GM23338 (cell line): ENCODE results near the gene SLC13A3. TPM values are rescaled to one million over a fixed set of nuclear protein-coding genes. Genes with fewer than 3 reads are reported as not detected.
A peak's percentile ranks its signal among the peaks of the same experiment; 100 is the strongest.

ENCODE experiments used
- ATAC-seq: fragments of 200-7000 bp; cut with Tn5 transposase; 3 replicates; pipeline ENCODE4 v1.9.1; 2020
- DNase-seq: peaks from one replicate; pipeline ENCODE4 v3.0.0-alpha.2; 2015; ENCODE audit warnings: low spot score
- H2AFZ ChIP-seq: fragments of 200-600 bp; sonication (generic); 2 replicates; pipeline ENCODE4 v1.8.0; 2016; ENCODE audit warnings: antibody characterized with exemption, mild to moderate bottlenecking, moderate library complexity
- H3F3A ChIP-seq: fragments of 200-600 bp; sonication (generic); replicated peaks from 2 replicates; pipeline ENCODE4 v1.8.0; 2017; ENCODE audit warnings: antibody characterized with exemption, mixed run types, low read depth
- H3K27ac ChIP-seq: fragments of 200-600 bp; sonication (generic); 2 replicates; pipeline ENCODE4 v1.6.1; 2016; ENCODE audit warnings: low read depth
- H3K27me3 ChIP-seq: fragments of 200-600 bp; sonication (generic); 2 replicates; pipeline ENCODE4 v1.8.0; 2016; ENCODE audit warnings: mild to moderate bottlenecking, mixed run types, moderate library complexity; ENCODE audit not compliant: insufficient read depth
- H3K36me3 ChIP-seq: fragments of 200-600 bp; sonication (generic); 2 replicates; pipeline ENCODE4 v1.8.0; 2016; ENCODE audit warnings: mild to moderate bottlenecking; ENCODE audit not compliant: insufficient read depth
- H3K4me1 ChIP-seq: fragments of 200-600 bp; sonication (generic); 2 replicates; pipeline ENCODE4 v1.8.0; 2016; ENCODE audit warnings: mild to moderate bottlenecking, moderate library complexity; ENCODE audit not compliant: insufficient read depth
- H3K4me2 ChIP-seq: fragments of 200-600 bp; sonication (generic); 2 replicates; pipeline ENCODE4 v1.7.1; 2017; ENCODE audit warnings: mixed run types
- H3K4me3 ChIP-seq: fragments of 200-600 bp; sonication (generic); 2 replicates; pipeline ENCODE4 v1.6.1; 2016; ENCODE audit warnings: mixed run types
- H3K79me2 ChIP-seq: fragments of 200-600 bp; sonication (generic); replicated peaks from 2 replicates; pipeline ENCODE4 v1.8.0; 2017; ENCODE audit warnings: mild to moderate bottlenecking; ENCODE audit not compliant: insufficient read depth
- H3K9me2 ChIP-seq: fragments of 200-600 bp; sonication (generic); 2 replicates; pipeline ENCODE4 v1.8.0; 2017; ENCODE audit not compliant: insufficient read depth
- H4K20me1 ChIP-seq: fragments of 200-600 bp; sonication (generic); replicated peaks from 2 replicates; pipeline ENCODE4 v1.8.0; 2017; ENCODE audit warnings: mild to moderate bottlenecking; ENCODE audit not compliant: insufficient read depth
- H3K27ac Mint-ChIP-seq: 2 replicates; pipeline ENCODE4 v1.8.0; 2020; ENCODE audit warnings: inconsistent platforms, mild to moderate bottlenecking, moderate library complexity, mixed read lengths
- H3K27me3 Mint-ChIP-seq: 3 replicates; pipeline ENCODE4 v1.8.0; 2022; ENCODE audit warnings: low read depth, mild to moderate bottlenecking, moderate library complexity, mixed read lengths, inconsistent platforms; ENCODE audit not compliant: insufficient read depth, poor library complexity
- H3K36me3 Mint-ChIP-seq: 3 replicates; pipeline ENCODE4 v1.8.0; 2021; ENCODE audit warnings: low read depth, mild to moderate bottlenecking, inconsistent platforms, moderate library complexity, mixed read lengths
- H3K4me1 Mint-ChIP-seq: 3 replicates; pipeline ENCODE4 v1.8.0; 2020; ENCODE audit warnings: mild to moderate bottlenecking, inconsistent platforms, mixed read lengths
- H3K4me3 Mint-ChIP-seq: 3 replicates; pipeline ENCODE4 v1.8.0; 2021; ENCODE audit warnings: moderate library complexity, mild to moderate bottlenecking, inconsistent platforms, mixed read lengths
- H3K9me3 Mint-ChIP-seq: 3 replicates; pipeline ENCODE4 v1.8.0; 2020; ENCODE audit warnings: moderate library complexity, mild to moderate bottlenecking, inconsistent platforms, mixed read lengths
- EZH2 ChIP-seq: fragments of 200-600 bp; sonication (generic); IDR thresholded peaks from one replicate; pipeline ENCODE4 v1.8.0; 2017; ENCODE audit warnings: antibody characterized with exemption, mild to moderate bottlenecking, low read depth; ENCODE audit not compliant: unreplicated experiment
- EZH2phosphoT487 ChIP-seq: fragments of 200-600 bp; sonication (generic); IDR thresholded peaks from one replicate; pipeline ENCODE4 v1.8.1; 2018; ENCODE audit warnings: antibody characterized with exemption; ENCODE audit not compliant: unreplicated experiment
- NANOG ChIP-seq: IDR thresholded peaks from 2 replicates; pipeline ENCODE4 v1.6.1; 2016; ENCODE audit warnings: antibody characterized with exemption, borderline replicate concordance
- POLR2AphosphoS5 ChIP-seq: IDR thresholded peaks from 2 replicates; pipeline ENCODE4 v1.6.1; 2016; ENCODE audit warnings: antibody characterized with exemption, low read depth
- STAT1 ChIP-seq: IDR thresholded peaks from one replicate; pipeline ENCODE4 v1.6.1; 2016; ENCODE audit warnings: antibody characterized with exemption; ENCODE audit not compliant: unreplicated experiment
- ZNF114 ChIP-seq: fragments of 250-450 bp; sonication (Bioruptor Pico); IDR thresholded peaks from 2 replicates; pipeline ENCODE4 v1.5.0; 2020; ENCODE audit warnings: mild to moderate bottlenecking, moderate library complexity
- ZNF331 ChIP-seq: fragments of 250-450 bp; sonication (Bioruptor Pico); IDR thresholded peaks from 2 replicates; pipeline ENCODE4 v1.5.0; 2020; ENCODE audit warnings: low read depth, mild to moderate bottlenecking, moderate library complexity
- polyA plus RNA-seq: library from polyadenylated mRNA; unstranded; fragments of >200 nt; fragmentation: Nextera tagmentation; extraction: Ambion mirVana; gene quantifications from 2 replicates; pipeline ENCODE4 v1.2.1, GENCODE V29; 2016
- total RNA-seq: library from RNA; depleted of rRNA; stranded (reverse); fragments of >200 nt; shearing (Covaris generic); gene quantifications from 2 replicates; pipeline ENCODE4 v1.2.3, GENCODE V29; 2014
- TF ChIP-seq, protein P1 (sequence below): IDR thresholded peaks from one replicate; pipeline ENCODE4 v1.6.1; 2018; ENCODE audit warnings: antibody characterized with exemption; ENCODE audit not compliant: unreplicated experiment
- TF ChIP-seq, protein P2 (sequence below): fragments of 250-450 bp; sonication (Bioruptor Pico); IDR thresholded peaks from 2 replicates; pipeline ENCODE4 v1.5.0; 2020; ENCODE audit warnings: mild to moderate bottlenecking, moderate library complexity

SLC13A3 gene
- total and polyA plus RNA-seq, 2 experiments from 2014 or later, result 8.6 to 9.1 TPM

DNA sequence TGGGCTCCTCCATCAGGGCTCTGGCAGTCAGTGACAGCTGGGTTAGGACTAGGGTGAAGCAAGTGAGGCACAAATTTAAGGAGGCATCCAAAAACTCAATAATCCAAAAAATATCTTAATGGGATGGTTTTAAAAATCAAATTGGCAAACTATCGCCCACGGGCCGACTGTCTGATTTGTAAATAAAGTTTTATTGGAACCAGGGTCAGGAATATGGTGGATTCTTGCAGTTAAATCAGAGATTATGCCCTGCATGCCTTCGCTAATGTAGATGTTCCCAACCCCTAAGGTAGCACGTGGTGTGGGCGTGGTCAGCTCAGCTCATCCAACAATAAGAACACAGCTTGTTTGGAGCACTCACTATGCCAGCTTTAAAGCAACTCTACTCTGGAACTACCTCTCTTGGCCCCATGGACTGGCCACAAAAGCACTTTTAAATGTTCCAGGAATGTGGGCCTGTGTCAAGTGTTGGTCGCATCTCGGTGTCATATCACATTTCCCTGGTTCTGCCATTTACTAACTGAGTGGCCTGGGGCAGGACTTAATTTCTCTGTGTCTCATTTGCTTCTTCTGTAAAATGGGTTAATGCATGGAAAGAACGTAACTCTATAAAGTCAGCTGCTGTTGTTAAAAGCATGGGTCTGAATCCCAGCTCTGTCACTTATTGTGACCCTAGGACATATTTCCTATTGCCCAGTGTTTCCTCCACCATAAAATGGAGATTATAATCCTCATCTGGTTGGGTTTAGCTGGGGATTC, 31.0 kb upstream of the SLC13A3 start:
- no peak for TF ChIP-seq NANOG
- no peak for TF ChIP-seq ZNF114 (CRISPR knock-in tag)
- TF ChIP-seq POLR2AphosphoS5, result no peak
- TF ChIP-seq ZNF331 (CRISPR knock-in tag), result no peak
- TF ChIP-seq, protein P1, sequence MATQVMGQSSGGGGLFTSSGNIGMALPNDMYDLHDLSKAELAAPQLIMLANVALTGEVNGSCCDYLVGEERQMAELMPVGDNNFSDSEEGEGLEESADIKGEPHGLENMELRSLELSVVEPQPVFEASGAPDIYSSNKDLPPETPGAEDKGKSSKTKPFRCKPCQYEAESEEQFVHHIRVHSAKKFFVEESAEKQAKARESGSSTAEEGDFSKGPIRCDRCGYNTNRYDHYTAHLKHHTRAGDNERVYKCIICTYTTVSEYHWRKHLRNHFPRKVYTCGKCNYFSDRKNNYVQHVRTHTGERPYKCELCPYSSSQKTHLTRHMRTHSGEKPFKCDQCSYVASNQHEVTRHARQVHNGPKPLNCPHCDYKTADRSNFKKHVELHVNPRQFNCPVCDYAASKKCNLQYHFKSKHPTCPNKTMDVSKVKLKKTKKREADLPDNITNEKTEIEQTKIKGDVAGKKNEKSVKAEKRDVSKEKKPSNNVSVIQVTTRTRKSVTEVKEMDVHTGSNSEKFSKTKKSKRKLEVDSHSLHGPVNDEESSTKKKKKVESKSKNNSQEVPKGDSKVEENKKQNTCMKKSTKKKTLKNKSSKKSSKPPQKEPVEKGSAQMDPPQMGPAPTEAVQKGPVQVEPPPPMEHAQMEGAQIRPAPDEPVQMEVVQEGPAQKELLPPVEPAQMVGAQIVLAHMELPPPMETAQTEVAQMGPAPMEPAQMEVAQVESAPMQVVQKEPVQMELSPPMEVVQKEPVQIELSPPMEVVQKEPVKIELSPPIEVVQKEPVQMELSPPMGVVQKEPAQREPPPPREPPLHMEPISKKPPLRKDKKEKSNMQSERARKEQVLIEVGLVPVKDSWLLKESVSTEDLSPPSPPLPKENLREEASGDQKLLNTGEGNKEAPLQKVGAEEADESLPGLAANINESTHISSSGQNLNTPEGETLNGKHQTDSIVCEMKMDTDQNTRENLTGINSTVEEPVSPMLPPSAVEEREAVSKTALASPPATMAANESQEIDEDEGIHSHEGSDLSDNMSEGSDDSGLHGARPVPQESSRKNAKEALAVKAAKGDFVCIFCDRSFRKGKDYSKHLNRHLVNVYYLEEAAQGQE, result no peak
- TF ChIP-seq, protein P2, sequence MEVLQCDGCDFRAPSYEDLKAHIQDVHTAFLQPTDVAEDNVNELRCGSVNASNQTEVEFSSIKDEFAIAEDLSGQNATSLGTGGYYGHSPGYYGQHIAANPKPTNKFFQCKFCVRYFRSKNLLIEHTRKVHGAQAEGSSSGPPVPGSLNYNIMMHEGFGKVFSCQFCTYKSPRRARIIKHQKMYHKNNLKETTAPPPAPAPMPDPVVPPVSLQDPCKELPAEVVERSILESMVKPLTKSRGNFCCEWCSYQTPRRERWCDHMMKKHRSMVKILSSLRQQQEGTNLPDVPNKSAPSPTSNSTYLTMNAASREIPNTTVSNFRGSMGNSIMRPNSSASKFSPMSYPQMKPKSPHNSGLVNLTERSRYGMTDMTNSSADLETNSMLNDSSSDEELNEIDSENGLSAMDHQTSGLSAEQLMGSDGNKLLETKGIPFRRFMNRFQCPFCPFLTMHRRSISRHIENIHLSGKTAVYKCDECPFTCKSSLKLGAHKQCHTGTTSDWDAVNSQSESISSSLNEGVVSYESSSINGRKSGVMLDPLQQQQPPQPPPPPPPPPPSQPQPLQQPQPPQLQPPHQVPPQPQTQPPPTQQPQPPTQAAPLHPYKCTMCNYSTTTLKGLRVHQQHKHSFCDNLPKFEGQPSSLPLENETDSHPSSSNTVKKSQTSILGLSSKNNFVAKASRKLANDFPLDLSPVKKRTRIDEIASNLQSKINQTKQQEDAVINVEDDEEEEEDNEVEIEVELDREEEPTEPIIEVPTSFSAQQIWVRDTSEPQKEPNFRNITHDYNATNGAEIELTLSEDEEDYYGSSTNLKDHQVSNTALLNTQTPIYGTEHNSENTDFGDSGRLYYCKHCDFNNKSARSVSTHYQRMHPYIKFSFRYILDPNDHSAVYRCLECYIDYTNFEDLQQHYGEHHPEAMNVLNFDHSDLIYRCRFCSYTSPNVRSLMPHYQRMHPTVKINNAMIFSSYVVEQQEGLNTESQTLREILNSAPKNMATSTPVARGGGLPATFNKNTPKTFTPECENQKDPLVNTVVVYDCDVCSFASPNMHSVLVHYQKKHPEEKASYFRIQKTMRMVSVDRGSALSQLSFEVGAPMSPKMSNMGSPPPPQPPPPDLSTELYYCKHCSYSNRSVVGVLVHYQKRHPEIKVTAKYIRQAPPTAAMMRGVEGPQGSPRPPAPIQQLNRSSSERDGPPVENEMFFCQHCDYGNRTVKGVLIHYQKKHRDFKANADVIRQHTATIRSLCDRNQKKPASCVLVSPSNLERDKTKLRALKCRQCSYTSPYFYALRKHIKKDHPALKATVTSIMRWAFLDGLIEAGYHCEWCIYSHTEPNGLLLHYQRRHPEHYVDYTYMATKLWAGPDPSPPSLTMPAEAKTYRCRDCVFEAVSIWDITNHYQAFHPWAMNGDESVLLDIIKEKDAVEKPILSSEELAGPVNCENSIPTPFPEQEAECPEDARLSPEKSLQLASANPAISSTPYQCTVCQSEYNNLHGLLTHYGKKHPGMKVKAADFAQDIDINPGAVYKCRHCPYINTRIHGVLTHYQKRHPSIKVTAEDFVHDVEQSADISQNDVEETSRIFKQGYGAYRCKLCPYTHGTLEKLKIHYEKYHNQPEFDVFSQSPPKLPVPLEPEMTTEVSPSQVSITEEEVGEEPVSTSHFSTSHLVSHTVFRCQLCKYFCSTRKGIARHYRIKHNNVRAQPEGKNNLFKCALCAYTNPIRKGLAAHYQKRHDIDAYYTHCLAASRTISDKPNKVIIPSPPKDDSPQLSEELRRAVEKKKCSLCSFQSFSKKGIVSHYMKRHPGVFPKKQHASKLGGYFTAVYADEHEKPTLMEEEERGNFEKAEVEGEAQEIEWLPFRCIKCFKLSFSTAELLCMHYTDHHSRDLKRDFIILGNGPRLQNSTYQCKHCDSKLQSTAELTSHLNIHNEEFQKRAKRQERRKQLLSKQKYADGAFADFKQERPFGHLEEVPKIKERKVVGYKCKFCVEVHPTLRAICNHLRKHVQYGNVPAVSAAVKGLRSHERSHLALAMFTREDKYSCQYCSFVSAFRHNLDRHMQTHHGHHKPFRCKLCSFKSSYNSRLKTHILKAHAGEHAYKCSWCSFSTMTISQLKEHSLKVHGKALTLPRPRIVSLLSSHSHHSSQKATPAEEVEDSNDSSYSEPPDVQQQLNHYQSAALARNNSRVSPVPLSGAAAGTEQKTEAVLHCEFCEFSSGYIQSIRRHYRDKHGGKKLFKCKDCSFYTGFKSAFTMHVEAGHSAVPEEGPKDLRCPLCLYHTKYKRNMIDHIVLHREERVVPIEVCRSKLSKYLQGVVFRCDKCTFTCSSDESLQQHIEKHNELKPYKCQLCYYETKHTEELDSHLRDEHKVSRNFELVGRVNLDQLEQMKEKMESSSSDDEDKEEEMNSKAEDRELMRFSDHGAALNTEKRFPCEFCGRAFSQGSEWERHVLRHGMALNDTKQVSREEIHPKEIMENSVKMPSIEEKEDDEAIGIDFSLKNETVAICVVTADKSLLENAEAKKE, result no peak
- TF ChIP-seq EZH2phosphoT487, result no peak
- TF ChIP-seq STAT1, result no peak
- no peak for TF ChIP-seq EZH2
- Histone ChIP-seq H3K27me3 (no peaks in the 10 kb centered on the region), H3K27ac (peak overlapping the region; percentile 37; the same call in 1 of the 2 replicates), H3K4me1 (peaks cover 24% of the 10 kb centered on the region; the same call in 1 of the 2 replicates), H3K36me3 (peaks cover 12% of the 10 kb centered on the region), H3F3A (peaks cover 4% of the 10 kb centered on the region; the same call in 1 of the 2 replicates), H3K4me3 (peak overlapping the region; percentile 61; the same call in 1 of the 2 replicates), H2AFZ (no peak overlapping the region), H3K9me2 (no peaks in the 10 kb centered on the region), H3K4me2 (peak overlapping the region; percentile 77), H3K79me2 (peaks cover 50% of the 10 kb centered on the region), H4K20me1 (0 out of 2 replicates have a peak, but pooled peaks cover 9% of the 10 kb centered on the region)
- Mint-ChIP-seq H3K9me3 (peaks cover 3% of the 10 kb centered on the region; the same call in 2 of the 3 replicates), H3K4me1 (peaks cover 37% of the 10 kb centered on the region), H3K27me3 (peaks cover 7% of the 10 kb centered on the region), H3K27ac (no peak overlapping the region), H3K4me3 (peak overlapping the region; percentile 73; the same call in 1 of the 3 replicates), H3K36me3 (peaks cover 48% of the 10 kb centered on the region)
- ATAC-seq (peak; percentile 6; the same call in 2 of the 3 replicates), DNase-seq (no peak)
